ENCODE data around the gene TMEM63A.
"Not testable (repeated sequence)": the region's sequence is repeated elsewhere in the genome, so short reads cannot be mapped to it uniquely, and the experiment has no call there.

TMEM63A gene

GRCh38 chr1:225843426-225843795 lies 38.8 kb downstream of the TMEM63A start:
- DNase-seq (ENCODE audit: insufficient read length, low spot score) (no peak), FAIRE-seq (no peak)
- TF ChIP-seq CTCF (IDR thresholded peaks at IDR 0.05; ENCODE audit: insufficient read depth, missing control alignments) = no peak

GRCh38 chr1:225842788-225843425 lies 39.3 kb downstream of the TMEM63A start:
- no peak for FAIRE-seq

DNA sequence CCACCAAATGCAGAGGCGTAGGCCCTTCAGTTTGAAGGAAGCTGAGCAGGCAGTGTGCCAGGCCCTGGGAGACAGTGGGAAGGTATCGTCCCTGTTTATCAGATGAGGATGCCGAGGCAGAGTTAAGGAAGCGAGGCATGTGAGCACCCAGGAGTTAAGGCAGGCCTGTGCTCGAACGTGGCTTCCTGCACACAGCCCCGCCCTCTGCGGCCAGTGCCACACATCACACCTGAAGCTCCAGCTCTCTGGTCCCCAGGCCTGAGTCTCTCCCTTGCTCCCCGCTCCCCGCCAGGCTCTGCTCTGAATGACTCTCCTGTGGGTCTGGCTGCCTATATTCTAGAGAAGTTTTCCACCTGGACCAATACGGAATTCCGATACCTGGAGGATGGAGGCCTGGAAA lies 40.1 kb downstream of the TMEM63A start:
- FAIRE-seq = no peak
- DNase-seq (ENCODE audit: insufficient read length, low spot score) = no peak
- TF ChIP-seq CTCF (IDR thresholded peaks at IDR 0.05; ENCODE audit: insufficient read depth, missing control alignments) = no peak

More at GRCh38 chr1:225842788-225843425, 39.3 kb downstream of the TMEM63A start:
- DNase-seq (ENCODE audit: insufficient read length, low spot score) = no peak
- TF ChIP-seq CTCF (IDR thresholded peaks at IDR 0.05; ENCODE audit: insufficient read depth, missing control alignments) = no peak

DNA sequence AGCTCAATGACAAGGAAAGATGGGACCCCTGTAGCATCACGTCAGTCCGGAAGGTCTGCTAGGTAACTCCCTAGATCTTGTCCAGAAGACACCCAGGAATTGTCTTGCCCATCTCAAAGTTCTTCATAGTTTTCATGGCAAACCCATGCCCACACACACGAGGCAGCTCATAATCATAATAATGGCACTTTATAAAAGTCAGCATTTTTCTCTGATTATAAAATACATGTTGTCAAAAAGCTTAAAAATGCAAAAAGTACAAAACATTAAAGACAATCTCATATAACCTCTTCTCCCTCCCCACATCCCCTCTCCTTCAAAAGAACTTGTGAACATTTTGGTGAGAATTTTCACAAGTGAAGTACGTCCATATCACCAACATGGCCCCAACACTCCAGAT lies 41.5 kb downstream of the TMEM63A start:
- FAIRE-seq (no peak), DNase-seq (ENCODE audit: insufficient read length, low spot score) (no peak)

GRCh38 chr1:225840223-225840610 lies 42.0 kb downstream of the TMEM63A start:
- FAIRE-seq = no peak
- TF ChIP-seq CTCF (IDR thresholded peaks at IDR 0.05; ENCODE audit: insufficient read depth, missing control alignments) = no peak
- DNase-seq (ENCODE audit: insufficient read length, low spot score) = no peak

More for the DNA sequence above, 41.5 kb downstream of the TMEM63A start:
- no peak for TF ChIP-seq CTCF (IDR thresholded peaks at IDR 0.05; ENCODE audit: insufficient read depth, missing control alignments)

DNA sequence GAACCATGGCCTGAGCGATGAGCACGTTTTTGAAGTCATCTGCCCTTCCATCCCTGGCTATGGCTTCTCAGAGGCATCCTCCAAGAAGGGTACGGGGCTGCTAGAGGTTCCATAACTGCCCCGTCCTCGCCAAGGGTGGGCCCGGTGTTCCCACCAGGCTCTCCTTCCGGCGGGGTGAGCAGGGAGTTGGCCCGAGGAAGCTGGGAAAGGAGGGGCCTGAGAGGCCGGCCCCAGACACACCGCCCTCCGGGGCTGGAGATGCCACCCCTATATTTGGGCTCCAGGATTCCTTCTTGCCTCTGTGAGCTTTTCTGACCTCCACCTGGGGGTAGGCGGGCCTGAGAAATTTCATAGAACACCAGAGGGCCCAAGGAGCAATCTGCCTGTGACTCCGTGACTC lies 43.4 kb downstream of the TMEM63A start:
- no peak for FAIRE-seq
- TF ChIP-seq CTCF (IDR thresholded peaks at IDR 0.05; ENCODE audit: insufficient read depth, missing control alignments) = no peak

GRCh38 chr1:225836296-225836695 lies 45.9 kb downstream of the TMEM63A start:
- not testable (repeated sequence) for FAIRE-seq; DNase-seq (ENCODE audit: insufficient read length, low spot score)

More for the DNA sequence above, 43.4 kb downstream of the TMEM63A start:
- no peak for DNase-seq (ENCODE audit: insufficient read length, low spot score)

DNA sequence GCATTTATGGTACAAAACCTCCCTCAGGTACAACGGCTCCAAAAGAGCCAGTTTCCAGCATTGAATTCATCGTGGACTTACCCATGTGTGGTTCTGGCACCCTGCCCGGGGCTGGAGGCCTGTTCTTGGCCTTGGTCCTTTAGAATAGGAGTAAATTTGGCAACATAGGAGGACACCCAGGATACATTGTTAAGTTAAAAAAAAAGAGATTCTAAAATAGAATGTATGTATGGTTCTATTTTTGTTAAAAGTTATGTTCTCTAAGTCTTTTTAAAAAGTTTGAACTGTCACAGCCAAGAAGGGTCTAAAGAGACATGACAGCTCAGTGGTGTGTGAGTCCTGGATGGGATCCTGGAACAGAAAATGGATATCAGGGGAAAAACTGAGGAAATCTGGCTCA lies 46.3 kb downstream of the TMEM63A start:
- no peak for DNase-seq (ENCODE audit: insufficient read length, low spot score)
- FAIRE-seq = no peak
- TF ChIP-seq CTCF (IDR thresholded peaks at IDR 0.05; ENCODE audit: insufficient read depth, missing control alignments) = no peak

Measured in D721Med (cell line).